ENCODE data around the gene VRK3. TPM values are rescaled to one million over a fixed set of nuclear protein-coding genes. Genes with fewer than 3 reads are reported as not detected.

The VRK3 gene
- total RNA-seq, 1 experiment from 2014 or later, result 44.4 TPM

GRCh38 chr19:49986354-49986753, 38.8 kb downstream of the VRK3 start:
- no peaks in the 10 kb centered on the region for H3K27me3 ChIP-seq (replicated peaks; ENCODE audit: insufficient read depth, low read depth, low read length, poor library complexity)
- ChIA-PET POLR2A (ENCODE audit: low non-redundant PET) (no interaction called here), CTCF (no interaction called here)
- TF ChIP-seq EZH2 (IDR thresholded peaks at IDR 0.05; ENCODE audit: borderline replicate concordance, low read depth, low read length, poor library complexity, severe bottlenecking) (no peak), CTCF (conservative IDR thresholded peaks at IDR 0.05; ENCODE audit: low read depth, low read length) (no peak)
- intact Hi-C loops (cut with micrococcal nuclease; ENCODE audit: unreplicated experiment), result no loop called here
- H3K9me3 ChIP-seq (ENCODE audit: low read depth, low read length, poor library complexity, severe bottlenecking), result no peaks in the 10 kb centered on the region
- no TSS peak for BruUV-seq (replicated peaks)
- H3K4me1 ChIP-seq (ENCODE audit: insufficient read depth, low read length, poor library complexity, severe bottlenecking), result no peaks in the 10 kb centered on the region
- no peak overlapping the region for H3K4me3 ChIP-seq (ENCODE audit: low read depth, low read length, poor library complexity, severe bottlenecking)
- no peak for DNase-seq (ENCODE audit: low spot score)
- no peaks in the 10 kb centered on the region for H3K36me3 ChIP-seq (ENCODE audit: insufficient read depth, low read length, poor library complexity, severe bottlenecking)
- no peak overlapping the region for H3K27ac ChIP-seq (ENCODE audit: low read depth, low read length, poor library complexity, severe bottlenecking)

- H3K9me3 ChIP-seq (ENCODE audit: low read depth, low read length, poor library complexity, severe bottlenecking), result no peaks in the 10 kb centered on the region
Measured at GRCh38 chr19:49985871-49986270, 39.3 kb downstream of the VRK3 start.

GRCh38 chr19:49984491-49984890, 40.7 kb downstream of the VRK3 start:
- no TSS peak for BruUV-seq (replicated peaks)
- H3K27me3 ChIP-seq (replicated peaks; ENCODE audit: insufficient read depth, low read depth, low read length, poor library complexity), result no peaks in the 10 kb centered on the region
- TF ChIP-seq CTCF (conservative IDR thresholded peaks at IDR 0.05; ENCODE audit: low read depth, low read length) (no peak), EZH2 (IDR thresholded peaks at IDR 0.05; ENCODE audit: borderline replicate concordance, low read depth, low read length, poor library complexity, severe bottlenecking) (no peak)
- intact Hi-C loops (cut with micrococcal nuclease; ENCODE audit: unreplicated experiment), result no loop called here
- H3K9me3 ChIP-seq (ENCODE audit: low read depth, low read length, poor library complexity, severe bottlenecking), result no peaks in the 10 kb centered on the region
- DNase-seq (ENCODE audit: low spot score), result no peak
- H3K4me3 ChIP-seq (ENCODE audit: low read depth, low read length, poor library complexity, severe bottlenecking), result no peak overlapping the region
- no peaks in the 10 kb centered on the region for H3K36me3 ChIP-seq (ENCODE audit: insufficient read depth, low read length, poor library complexity, severe bottlenecking)
- ChIA-PET CTCF (interaction anchor here (0.9 kb wide), 1 partner anchor 46 kb away, joined by 4 read pairs; no protein-coding TSS in a partner anchor), POLR2A (ENCODE audit: low non-redundant PET) (no interaction called here)
- no peaks in the 10 kb centered on the region for H3K4me1 ChIP-seq (ENCODE audit: insufficient read depth, low read length, poor library complexity, severe bottlenecking)
- no peak overlapping the region for H3K27ac ChIP-seq (ENCODE audit: low read depth, low read length, poor library complexity, severe bottlenecking)

More at GRCh38 chr19:49985871-49986270, 39.3 kb downstream of the VRK3 start:
- peak; percentile 45 for DNase-seq (ENCODE audit: low spot score)
- intact Hi-C loops (cut with micrococcal nuclease; ENCODE audit: unreplicated experiment), result no loop called here
- H3K27ac ChIP-seq (ENCODE audit: low read depth, low read length, poor library complexity, severe bottlenecking), result no peak overlapping the region
- ChIA-PET POLR2A (ENCODE audit: low non-redundant PET) (no interaction called here), CTCF (no interaction called here)
- H3K4me3 ChIP-seq (ENCODE audit: low read depth, low read length, poor library complexity, severe bottlenecking), result no peak overlapping the region
- H3K27me3 ChIP-seq (replicated peaks; ENCODE audit: insufficient read depth, low read depth, low read length, poor library complexity), result no peaks in the 10 kb centered on the region
- TF ChIP-seq CTCF (conservative IDR thresholded peaks at IDR 0.05; ENCODE audit: low read depth, low read length) (no peak), EZH2 (IDR thresholded peaks at IDR 0.05; ENCODE audit: borderline replicate concordance, low read depth, low read length, poor library complexity, severe bottlenecking) (no peak)
- no TSS peak for BruUV-seq (replicated peaks)
- H3K4me1 ChIP-seq (ENCODE audit: insufficient read depth, low read length, poor library complexity, severe bottlenecking), result no peaks in the 10 kb centered on the region
- no peaks in the 10 kb centered on the region for H3K36me3 ChIP-seq (ENCODE audit: insufficient read depth, low read length, poor library complexity, severe bottlenecking)

All from A673 (cell line).